HL-60 (cell line): Measurements from ENCODE around the gene QSOX2.

ENCODE experiments used
- DNase-seq, 2 experiments: peaks; one replicate each; pipeline ENCODE4 v3.0.0-alpha.2; 2010 to 2020; ENCODE audit warnings: low read depth in 1 of 2, low spot score in 1 of 2
- H3K27ac ChIP-seq: fragments of 250-450 bp; sonication (Bioruptor Pico); replicated peaks from 2 replicates; pipeline ENCODE4 v1.5.1; 2020; ENCODE audit warnings: mild to moderate bottlenecking, moderate library complexity
- H3K27me3 ChIP-seq: fragments of 250-450 bp; sonication (Bioruptor Pico); 2 replicates; pipeline ENCODE4 v1.5.1; 2021; ENCODE audit warnings: mild to moderate bottlenecking, moderate library complexity; ENCODE audit not compliant: insufficient read depth, poor library complexity, severe bottlenecking
- H3K4me3 ChIP-seq: replicated peaks from 2 replicates; pipeline ENCODE4 v1.5.1; 2011; ENCODE audit warnings: mild to moderate bottlenecking, control low read depth, low read length; ENCODE audit not compliant: insufficient read depth
- CTCF ChIP-seq: IDR thresholded peaks from one replicate; pipeline ENCODE4 v1.5.1; 2011; ENCODE audit warnings: low read length, control low read depth, inconsistent platforms; ENCODE audit not compliant: insufficient read depth
- GABPA ChIP-seq: IDR thresholded peaks from 2 replicates; pipeline ENCODE4 v1.6.1; 2012; ENCODE audit warnings: low read depth
- POLR2AphosphoS5 ChIP-seq: IDR thresholded peaks from 2 replicates; pipeline ENCODE4 v1.6.1; 2012; ENCODE audit warnings: low read depth
- REST ChIP-seq: IDR thresholded peaks from 2 replicates; pipeline ENCODE4 v1.6.1; 2012; ENCODE audit warnings: low read depth; ENCODE audit not compliant: insufficient replicate concordance
- SPI1 ChIP-seq: IDR thresholded peaks from 2 replicates; pipeline ENCODE4 v1.6.1; 2012; ENCODE audit warnings: low read depth, mild to moderate bottlenecking, borderline replicate concordance

The QSOX2 gene

GRCh38 chr9:136284951-136285350 lies 39.3 kb upstream of the QSOX2 start:
- Histone ChIP-seq H3K27me3 (peaks cover 5% of the 10 kb centered on the region), H3K27ac (no peak overlapping the region), H3K4me3 (no peak overlapping the region)
- TF ChIP-seq POLR2AphosphoS5 = no peak
- TF ChIP-seq REST = no peak
- TF ChIP-seq CTCF = no peak
- TF ChIP-seq GABPA = no peak
- no peak for TF ChIP-seq SPI1
- DNase-seq = no peak

- Histone ChIP-seq H3K27me3 (peaks cover 5% of the 10 kb centered on the region), H3K4me3 (no peak overlapping the region), H3K27ac (no peak overlapping the region)
- TF ChIP-seq GABPA = no peak
- no peak for TF ChIP-seq SPI1
- no peak for DNase-seq
These were observed 38.7 kb upstream of the QSOX2 start for GRCh38 chr9:136284311-136284710.

GRCh38 chr9:136283291-136284235 lies 38.0 kb upstream of the QSOX2 start:
- Histone ChIP-seq H3K27ac (no peak overlapping the region), H3K4me3 (no peak overlapping the region), H3K27me3 (peaks cover 8% of the 10 kb centered on the region)
- TF ChIP-seq REST (no peak), SPI1 (no peak), POLR2AphosphoS5 (no peak), CTCF (peak; percentile 77)
- peak; percentile 41 to 70 for DNase-seq

- TF ChIP-seq REST = no peak
- no peak for TF ChIP-seq CTCF
- TF ChIP-seq POLR2AphosphoS5 = no peak
- no peak for TF ChIP-seq SPI1
- no peak for TF ChIP-seq GABPA
- Histone ChIP-seq H3K27ac (no peak overlapping the region), H3K27me3 (peaks cover 6% of the 10 kb centered on the region), H3K4me3 (no peak overlapping the region)
- no peak for DNase-seq
These were observed 36.8 kb upstream of the QSOX2 start for GRCh38 chr9:136282272-136282861.
